ENCODE measurements around the gene LRRC59. TPM values are rescaled to one million over a fixed set of nuclear protein-coding genes. Genes with fewer than 3 reads are reported as not detected.

LRRC59 gene
- total RNA-seq, 2 donors from 2014 or later = 55.6 to 96.4 TPM

DNA sequence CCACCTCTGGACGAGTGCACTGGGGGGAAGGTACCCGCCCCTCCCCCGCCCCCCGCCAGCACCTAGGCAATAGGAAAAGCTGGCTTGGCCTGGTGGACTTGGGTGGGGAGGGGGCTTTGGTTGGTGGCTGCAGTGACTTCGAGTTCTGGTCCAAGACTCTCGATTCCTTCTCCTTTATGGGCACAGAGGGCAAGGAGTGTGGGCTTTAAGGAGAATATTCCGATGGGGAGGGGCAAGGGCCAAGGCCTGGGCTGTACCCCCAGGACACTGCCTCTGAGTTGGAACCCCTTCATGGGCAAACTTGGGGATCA is 29.1 kb upstream of the LRRC59 start:
- H3K27me3 ChIP-seq (replicated peaks; ENCODE audit: insufficient read depth) = no peaks in the 10 kb centered on the region
- no peaks in the 10 kb centered on the region for H3K36me3 ChIP-seq

DNA sequence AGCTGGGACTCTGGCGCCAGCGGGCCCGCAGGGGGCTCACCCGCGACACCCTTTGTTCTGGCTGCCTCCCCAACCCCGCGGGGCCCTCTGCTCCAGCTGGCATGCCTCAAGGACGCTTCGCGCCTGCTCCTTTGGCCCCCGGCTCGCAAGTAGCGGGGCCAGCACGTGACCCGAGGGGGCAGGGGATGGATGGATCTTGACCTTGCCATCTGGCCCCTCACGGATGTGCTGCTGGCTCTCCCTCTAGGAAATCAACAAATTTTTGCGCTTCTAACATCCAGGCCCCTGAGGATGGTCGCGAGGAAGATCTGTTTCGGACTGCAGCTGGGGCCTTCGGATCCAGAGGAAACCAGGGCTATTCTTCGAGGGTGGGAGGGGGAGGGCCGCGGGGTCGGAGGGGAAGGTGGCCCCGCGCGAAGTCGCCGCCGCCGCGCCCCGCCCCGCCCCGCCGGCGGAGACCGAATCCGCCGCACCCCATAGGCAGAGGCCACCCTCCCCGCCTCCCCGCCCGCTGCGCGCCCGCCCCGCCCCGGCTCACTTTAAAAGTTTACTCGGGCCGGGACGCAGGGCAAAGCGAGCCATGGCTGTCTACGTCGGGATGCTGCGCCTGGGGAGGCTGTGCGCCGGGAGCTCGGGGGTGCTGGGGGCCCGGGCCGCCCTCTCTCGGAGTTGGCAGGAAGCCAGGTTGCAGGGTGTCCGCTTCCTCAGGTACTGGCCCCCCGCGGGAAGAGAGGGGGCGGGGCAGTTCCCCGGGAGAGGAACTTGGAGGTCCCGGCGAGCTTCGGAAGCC is 28.6 kb upstream of the LRRC59 start, which contains the start of gene ACSF2:
Gene ACSF2, plus strand, starts transcription at position 537 of the 790 bp plus-strand sequence. Its CDS starts 44 bp downstream, at position 581.
- no peak for TF ChIP-seq CTCF (IDR thresholded peaks at IDR 0.05)
- no peaks in the 10 kb centered on the region for H3K9me3 ChIP-seq
- DNase-seq (ENCODE audit: low spot score) (no peak), ATAC-seq (ENCODE audit: insufficient number of reproducible peaks, low FRiP score, low read depth) (peak; percentile 44)
- H3K4me3 ChIP-seq = peak within 1 kb of the TSS; percentile 88
- no peaks in the 10 kb centered on the region for H3K27me3 ChIP-seq (replicated peaks; ENCODE audit: insufficient read depth)
- H3K27ac ChIP-seq = peak within 1 kb of the TSS; percentile 48 to 69
- peaks cover 15 to 38% of the 10 kb centered on the region in 2 donors for H3K4me1 ChIP-seq (ENCODE audit: control insufficient read depth in 1 of 2, low read depth in 2 of 2)
- no peaks in the 10 kb centered on the region for H3K36me3 ChIP-seq

More for the DNA sequence above, 29.1 kb upstream of the LRRC59 start:
- no peak for TF ChIP-seq CTCF (IDR thresholded peaks at IDR 0.05)
- ATAC-seq (ENCODE audit: insufficient number of reproducible peaks, low FRiP score, low read depth) (no peak), DNase-seq (ENCODE audit: low spot score) (no peak)
- H3K27ac ChIP-seq = peak overlapping the region; percentile 48 to 69
- H3K4me1 ChIP-seq (ENCODE audit: control insufficient read depth in 1 of 2, low read depth in 2 of 2) = peaks cover 10 to 32% of the 10 kb centered on the region in 2 donors
- no peaks in the 10 kb centered on the region for H3K9me3 ChIP-seq
- H3K4me3 ChIP-seq = peak overlapping the region; percentile 88

DNA sequence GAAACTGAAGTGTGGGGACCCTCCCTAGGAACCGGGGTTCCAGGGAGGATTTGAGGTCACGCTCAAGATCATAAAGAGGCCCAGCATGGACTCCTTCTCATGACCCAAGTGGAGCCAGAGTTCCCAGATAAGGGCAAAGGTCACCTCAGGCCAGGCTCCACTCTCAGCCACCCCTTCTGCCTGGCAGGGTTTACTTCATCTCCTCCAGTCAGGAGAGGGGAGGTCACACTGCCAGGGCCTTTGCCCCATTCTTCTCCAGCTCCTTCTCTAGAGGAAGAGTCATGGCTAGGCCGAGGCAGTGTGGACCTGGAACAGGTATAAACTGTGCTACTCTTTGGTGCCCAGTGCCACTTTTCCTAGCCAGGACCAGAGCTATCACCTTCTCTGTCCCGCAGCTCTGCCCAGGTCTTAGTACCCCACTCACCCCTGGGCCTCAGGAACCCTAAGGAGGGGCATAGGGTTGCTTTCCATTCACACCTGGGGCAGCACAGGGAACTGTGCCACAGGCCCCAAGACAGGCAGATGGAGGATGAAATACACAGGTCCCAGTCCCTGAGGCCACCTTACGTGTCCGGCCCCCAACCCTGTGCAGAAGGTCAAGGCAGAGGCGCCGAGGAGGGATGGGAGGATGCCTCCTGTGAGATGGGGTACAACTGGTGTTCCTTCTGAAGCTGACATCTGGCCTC is 27.8 kb upstream of the LRRC59 start:
- no peak for TF ChIP-seq CTCF (IDR thresholded peaks at IDR 0.05)
- H3K36me3 ChIP-seq = no peaks in the 10 kb centered on the region
- H3K9me3 ChIP-seq = no peaks in the 10 kb centered on the region
- ATAC-seq (ENCODE audit: insufficient number of reproducible peaks, low FRiP score, low read depth) (no peak), DNase-seq (ENCODE audit: low spot score) (no peak)
- peaks cover 16 to 43% of the 10 kb centered on the region in 2 donors for H3K4me1 ChIP-seq (ENCODE audit: control insufficient read depth in 1 of 2, low read depth in 2 of 2)
- H3K4me3 ChIP-seq = peak overlapping the region; percentile 88
- peak overlapping the region; percentile 48 to 69 for H3K27ac ChIP-seq
- no peaks in the 10 kb centered on the region for H3K27me3 ChIP-seq (replicated peaks; ENCODE audit: insufficient read depth)

DNA sequence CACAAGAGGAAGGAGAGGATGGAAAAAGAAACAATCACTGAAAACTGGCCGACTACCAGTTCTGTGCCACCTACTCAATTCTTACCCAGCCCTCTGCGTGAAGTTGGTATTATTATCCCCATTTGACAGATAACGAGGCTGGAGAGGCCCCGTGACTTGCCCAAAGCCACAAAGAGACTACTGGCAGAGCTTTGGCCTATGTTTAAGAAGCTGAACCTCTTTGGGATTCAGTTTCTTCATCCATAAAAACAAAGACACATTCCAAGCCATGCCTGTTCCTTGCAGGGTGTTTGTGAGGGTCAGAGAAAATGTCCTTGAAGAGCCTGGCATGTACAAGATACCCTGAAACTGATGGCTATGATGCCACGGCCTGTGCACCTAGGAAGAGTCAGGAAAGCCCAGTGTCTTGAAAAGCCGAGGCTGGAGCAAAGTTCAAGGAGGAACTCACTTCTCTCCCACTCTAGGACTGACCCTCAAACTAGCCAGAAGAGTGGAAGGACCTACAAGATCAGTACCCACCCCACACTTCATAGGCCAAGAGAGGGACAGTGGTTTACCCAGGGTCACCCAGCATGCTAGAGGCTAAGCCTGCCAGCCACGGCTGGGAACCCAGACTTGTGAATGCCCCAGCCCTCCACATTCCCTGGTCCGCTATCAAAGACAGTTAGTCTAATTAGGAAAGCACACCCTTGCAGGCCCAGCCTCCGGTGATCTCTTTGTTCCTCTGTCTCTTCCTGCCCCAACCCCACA is 27.1 kb upstream of the LRRC59 start:
- no peak overlapping the region for H3K4me3 ChIP-seq
- no peak for DNase-seq (ENCODE audit: low spot score)
- H3K36me3 ChIP-seq = no peaks in the 10 kb centered on the region
- no peak for ATAC-seq (ENCODE audit: insufficient number of reproducible peaks, low FRiP score, low read depth)
- peaks cover 16 to 43% of the 10 kb centered on the region in 2 donors for H3K4me1 ChIP-seq (ENCODE audit: control insufficient read depth in 1 of 2, low read depth in 2 of 2)
- H3K27me3 ChIP-seq (replicated peaks; ENCODE audit: insufficient read depth) = no peaks in the 10 kb centered on the region
- H3K9me3 ChIP-seq = no peaks in the 10 kb centered on the region
- no peak for TF ChIP-seq CTCF (IDR thresholded peaks at IDR 0.05)
- no peak overlapping the region for H3K27ac ChIP-seq

All from thoracic aorta (tissue), 2 donors.